Lung microvascular endothelial cell (primary cell): ENCODE data around the gene POLR3H. TPM values are rescaled to one million over a fixed set of nuclear protein-coding genes. Genes with fewer than 3 reads are reported as not detected.
"Not testable (repeated sequence)": the region's sequence is repeated elsewhere in the genome, so short reads cannot be mapped to it uniquely, and the experiment has no call there.

Source experiments
- DNase-seq, 2 donors: peaks; one replicate each; pipeline versions ENCODE4 v3.0.0 to v3.0.0-alpha.2; 2010; ENCODE audit warnings: low read depth in 2 of 2
- total RNA-seq: library from RNA; depleted of rRNA; stranded (reverse); fragments of >200 nt; gene quantifications from 2 replicates; pipeline ENCODE4 v1.2.1, GENCODE V29; 2014

Gene POLR3H
- total RNA-seq, 1 donor from 2014 or later: 9.3 TPM

DNA sequence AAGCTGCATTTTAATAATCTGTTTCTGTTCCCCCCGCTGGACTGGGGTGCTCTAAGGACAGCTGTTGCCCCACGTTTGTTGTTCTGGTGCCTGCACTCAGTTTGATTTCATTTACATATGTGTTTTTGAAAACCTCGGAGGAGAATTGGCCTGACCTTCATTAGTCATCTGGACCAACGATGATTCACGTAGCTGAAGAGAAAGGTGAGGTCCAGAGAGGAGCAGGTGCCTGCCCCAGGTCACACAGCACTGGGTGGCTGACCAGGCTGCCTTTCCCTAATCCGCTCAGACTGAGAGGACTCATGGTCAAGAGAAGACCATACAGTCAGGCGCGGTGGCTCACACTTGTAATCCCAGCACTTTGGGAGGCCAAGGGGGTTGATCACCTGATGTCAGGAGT lies 20.3 kb upstream of the POLR3H start:
- DNase-seq: no peak

DNA sequence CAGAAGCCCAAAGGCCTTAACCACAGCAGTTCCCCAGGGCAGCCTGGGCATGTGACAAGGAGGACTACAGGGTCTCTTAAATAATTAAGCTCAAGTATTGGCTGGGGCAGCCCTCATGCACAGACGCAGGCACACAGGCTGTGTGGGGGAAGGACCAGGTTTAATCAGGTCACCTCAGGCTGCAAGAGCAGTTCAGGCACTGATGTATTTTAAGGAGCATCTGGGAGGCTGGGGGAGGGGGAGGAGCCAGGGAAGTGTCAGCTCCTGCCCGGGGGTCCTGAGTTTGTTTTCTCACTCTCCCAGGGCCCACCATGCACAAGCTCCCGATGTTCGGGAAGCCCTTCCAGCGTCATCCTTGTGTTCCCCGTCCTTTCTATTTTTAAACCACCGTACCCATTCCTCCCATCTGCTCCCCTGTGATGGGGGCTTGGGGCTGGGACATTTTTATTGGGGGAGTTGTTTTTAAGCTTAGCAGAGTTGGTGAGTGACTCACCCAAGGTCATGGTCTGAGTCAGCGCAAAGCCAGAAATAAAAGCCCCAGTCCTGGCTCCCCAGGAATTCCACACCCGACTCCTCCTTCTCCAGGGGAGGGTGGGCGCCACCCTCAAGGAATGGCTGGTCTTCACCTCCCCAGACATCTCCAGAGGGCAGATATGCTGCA lies 18.9 kb upstream of the POLR3H start:
- peak in 1 of 2 donors; percentile 57 for DNase-seq

DNA sequence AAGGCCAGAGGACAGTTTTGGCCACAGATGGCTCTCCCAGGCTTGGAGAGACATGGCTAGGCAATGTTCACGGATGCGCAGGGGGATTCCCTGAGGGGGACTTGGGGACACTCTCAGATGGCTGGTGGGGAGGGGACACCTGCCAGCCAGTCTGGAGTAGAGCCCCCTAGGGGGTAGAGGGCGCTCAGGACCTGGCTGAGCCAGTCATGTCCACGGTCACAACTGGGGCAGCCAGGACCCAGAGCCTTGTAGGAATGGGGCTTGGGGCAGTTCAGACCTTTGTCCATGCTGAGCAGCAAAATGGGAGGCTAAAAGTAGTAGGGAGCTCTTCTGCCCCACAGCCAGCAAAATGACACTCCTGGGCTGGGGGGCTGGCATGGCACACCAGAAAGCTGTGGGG lies 18.2 kb upstream of the POLR3H start:
- no peak for DNase-seq

DNA sequence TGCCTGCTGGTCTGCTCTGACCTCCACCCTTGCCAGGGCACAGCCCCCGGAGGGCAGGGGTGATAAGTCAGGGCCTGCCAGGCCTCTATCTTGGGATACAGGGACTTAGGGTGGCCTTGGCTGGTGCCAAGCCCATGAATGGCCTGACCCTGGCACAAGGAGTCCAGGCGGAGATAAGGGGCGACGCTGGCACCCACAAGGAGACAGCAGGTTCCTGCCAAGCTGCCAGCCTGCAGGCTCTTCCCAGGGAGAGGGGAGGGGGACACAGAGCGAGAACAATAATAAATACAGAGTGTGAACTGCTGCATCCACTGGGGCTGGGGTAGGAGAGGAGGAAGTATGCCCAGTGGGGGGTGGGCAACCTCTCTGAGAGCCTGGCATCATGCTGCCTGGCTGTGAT lies 17.5 kb upstream of the POLR3H start:
- no peak for DNase-seq

DNA sequence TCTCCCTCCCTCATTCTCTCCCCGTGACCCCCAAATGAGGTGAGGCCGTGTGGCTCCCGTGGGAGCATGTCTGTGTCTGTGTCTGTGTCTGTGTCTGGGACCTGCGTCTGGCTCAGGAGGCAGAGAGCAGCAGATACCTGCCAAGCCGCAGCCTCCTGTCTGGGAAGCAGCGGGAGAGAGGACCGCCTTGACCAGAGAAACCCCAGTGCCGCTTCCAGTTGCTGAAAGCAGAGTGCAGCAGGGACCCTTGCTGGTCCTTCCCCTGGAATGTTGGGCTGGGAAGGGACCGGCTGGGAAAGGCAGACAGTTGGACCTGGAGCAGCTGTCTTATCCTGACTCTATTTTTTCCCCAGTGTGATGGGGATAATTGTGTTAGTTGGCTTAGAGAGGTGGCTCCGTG lies 17.1 kb upstream of the POLR3H start:
- no peak for DNase-seq

DNA sequence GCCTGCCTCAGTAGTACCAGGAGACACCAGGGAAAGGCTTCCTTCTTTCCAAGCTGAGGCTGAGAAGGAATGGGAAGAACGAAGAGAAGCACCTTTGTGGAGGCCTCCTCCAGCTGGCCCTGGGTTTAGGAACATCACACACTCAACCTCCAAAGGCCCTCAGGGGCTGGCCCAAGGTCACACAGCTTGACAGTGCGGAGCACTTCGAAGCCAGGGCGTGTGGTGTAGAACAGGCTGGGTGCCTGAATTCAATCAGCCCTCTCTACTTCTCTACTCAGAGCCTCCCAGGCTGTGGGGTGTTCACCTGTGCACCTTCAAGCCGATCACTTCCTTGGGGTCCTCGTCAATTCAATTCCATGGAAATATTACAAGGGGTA lies 15.8 kb upstream of the POLR3H start:
- DNase-seq: no peak

DNA sequence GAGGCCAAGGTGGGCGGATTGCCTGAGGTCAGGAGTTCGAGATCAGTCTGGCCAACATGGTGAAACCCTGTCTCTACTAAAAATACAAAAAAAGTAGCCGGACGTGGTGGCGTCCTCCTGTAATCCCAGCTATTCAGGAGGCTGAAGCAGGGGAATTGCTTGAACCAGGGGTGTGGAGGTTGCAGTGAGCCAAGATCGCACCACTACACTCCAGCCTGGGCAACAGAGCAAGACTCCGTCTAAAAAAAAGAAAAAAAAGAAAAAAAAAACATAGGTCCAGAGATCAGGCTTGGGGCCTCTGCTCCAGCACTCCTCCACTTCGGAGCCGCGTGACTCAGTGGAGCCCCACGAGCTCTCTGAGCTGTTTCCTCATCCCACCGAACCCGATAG lies 14.0 kb upstream of the POLR3H start:
- DNase-seq: not testable (repeated sequence)

DNA sequence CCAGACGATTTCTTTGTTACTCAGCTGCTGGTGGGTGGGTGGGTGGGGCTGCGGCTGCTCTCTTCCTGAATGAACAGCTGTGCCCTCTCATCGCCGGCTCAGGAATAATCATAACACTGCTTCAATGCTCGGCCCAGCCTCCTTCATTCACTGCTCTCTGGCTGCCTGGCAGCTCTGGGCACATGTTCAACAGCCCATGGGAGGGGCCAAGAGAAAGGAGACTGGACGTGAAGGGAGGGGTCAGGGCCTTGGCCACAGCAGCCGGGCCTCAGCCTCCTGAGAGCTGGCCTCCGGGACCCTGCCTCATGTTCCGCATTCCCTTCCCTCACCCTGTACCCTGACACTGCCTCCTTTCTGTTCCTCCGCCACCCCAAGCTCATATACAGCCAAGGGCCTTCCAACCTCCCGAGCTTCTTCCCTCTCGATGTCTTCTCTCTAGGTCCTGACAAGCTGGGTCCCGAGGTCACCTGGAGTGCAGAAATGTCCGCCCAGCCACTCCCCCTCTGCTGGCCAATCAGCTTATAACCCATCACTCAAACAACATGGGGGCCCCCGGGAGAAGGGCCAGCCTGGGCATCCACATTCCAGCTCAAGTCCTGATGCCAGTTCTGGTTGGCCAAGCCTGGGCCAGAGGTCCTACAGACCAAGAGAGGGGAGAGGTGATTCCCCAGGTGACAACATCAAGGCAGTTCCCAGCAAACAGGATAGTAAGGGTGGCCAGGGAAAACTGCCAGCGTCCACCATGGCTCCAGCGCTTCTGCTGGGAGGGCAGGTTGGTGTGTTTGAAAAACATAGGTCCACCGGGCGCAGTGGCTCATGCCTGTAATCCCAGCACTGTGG lies 13.4 kb upstream of the POLR3H start:
- DNase-seq: peak in 1 of 2 donors; percentile 70

DNA sequence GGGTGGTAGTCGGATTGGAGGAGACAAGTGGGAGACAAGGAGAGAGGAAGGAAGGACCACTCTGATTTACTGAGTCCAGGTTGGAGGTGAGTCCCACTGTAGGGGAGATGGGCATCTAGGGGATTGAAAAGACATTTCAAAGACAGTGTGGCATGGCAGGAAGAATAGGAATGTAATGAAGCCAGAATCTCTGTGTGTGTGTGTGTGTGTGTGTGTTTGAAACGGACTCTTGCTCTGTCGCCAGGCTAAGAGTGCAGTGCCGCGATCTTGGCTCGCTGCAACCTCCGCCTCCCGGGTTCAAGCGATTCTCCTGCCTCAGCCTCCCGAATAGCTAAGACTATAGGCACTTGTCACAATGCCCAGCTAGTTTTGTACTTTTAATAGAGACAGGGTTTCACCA lies 12.3 kb upstream of the POLR3H start:
- no peak for DNase-seq

DNA sequence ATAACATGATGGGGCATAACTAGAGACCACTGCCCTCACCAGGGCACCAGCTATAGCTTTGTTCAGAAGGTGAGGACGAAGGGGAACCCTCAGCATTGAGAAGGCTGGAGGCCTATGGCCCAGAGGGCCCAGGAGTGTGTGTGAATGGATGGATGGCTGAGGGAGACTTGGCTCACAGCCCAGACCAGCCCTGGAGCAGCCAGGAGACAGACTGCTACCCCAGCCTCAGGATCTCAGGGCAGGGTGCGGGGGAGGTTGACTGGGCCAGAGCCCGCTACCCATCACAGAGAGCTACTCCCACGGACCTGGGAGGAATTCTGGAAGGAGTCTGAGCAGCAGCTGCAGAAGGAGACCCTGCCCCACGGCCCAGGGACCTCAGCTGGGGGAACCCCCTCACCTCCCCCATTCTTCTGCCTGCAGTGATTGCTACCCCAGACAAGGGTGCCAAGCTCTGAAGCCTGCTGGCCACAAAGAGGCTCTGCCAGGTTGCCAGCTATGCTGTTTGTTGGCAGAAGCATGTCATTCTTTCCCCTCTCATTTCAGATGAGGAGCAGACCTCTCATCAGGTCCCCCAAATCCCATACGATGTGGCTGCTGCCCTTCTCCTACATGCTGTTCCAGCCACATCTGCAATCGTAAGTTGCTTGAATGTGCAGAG lies 11.2 kb upstream of the POLR3H start:
- DNase-seq: no peak

DNA sequence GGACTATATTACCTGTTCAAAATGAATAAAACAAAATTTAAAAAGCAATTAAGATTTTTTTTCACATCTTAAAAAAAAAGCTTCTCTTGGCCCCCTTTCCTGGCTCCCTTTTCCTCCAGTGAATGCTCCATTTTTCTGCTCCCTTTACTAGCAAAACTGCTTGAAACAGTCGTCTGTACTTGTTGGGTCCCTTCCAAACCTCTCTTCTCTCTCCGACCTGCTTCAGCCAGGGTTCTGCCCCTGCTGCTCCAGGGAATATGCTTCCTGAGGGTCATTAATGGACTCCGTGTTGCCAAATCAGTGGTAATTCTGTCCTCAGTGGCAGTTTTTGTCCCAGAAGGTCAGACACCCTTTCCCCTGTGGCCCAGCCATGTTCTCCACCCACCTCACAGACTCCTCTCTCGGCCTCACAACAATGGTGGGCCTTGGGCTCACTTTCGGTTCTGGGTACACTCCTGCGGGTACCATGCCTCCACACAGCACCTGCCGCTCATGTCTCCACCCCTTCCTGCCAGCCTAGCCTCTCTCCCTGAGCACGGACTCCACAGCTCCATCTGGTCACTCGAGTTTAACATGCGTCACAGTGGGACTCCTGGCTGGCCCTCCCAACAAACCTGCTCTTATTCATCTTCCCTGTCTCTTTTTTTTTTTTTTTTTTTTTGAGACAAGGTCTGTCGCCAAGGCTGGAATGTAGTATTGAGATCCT lies 7.8 kb upstream of the POLR3H start:
- no peak for DNase-seq

DNA sequence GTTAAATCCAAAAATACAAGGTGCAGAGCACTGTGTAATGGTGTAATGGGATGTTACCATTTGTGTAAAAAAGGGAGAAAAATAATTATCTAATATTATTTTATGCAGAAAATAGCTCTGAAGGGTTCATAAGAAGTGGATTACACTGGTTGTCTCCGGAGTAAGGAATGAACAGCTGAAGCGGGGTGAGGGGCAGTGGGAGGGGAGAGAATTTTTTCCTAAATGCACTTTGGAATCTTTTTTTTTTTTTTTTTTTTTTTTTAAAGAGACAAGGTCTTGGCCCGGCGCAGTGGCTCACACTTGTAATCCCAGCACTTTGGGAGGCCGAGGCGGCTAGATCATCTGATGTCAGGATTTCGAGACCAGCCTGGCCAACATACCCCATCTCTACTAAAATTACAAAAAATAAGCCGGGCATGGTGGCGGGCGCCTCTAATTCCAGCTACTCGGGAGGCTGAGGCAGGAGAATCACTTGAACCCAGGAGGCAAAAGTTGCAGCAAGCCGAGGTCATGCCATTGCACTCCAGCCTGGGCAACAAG lies 6.8 kb upstream of the POLR3H start:
- no peak for DNase-seq

DNA sequence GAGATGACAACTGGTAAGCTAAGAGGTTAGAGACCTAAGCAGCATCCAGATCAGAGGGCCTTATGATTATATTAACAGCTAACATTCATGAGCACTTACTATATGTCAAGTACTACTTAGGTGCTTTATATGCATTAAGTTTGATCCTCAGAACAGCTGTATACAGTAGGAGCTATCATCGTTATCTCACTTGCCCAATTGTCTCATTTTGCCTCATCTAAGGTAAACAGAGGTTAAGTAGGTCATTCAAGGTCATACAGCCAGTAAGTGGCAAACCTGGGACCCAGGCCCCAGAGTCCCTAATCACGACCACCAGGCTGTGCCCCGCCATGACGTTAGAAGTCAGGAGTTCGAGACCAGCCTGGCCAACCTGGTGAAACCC lies 4.6 kb upstream of the POLR3H start:
- no peak for DNase-seq

DNA sequence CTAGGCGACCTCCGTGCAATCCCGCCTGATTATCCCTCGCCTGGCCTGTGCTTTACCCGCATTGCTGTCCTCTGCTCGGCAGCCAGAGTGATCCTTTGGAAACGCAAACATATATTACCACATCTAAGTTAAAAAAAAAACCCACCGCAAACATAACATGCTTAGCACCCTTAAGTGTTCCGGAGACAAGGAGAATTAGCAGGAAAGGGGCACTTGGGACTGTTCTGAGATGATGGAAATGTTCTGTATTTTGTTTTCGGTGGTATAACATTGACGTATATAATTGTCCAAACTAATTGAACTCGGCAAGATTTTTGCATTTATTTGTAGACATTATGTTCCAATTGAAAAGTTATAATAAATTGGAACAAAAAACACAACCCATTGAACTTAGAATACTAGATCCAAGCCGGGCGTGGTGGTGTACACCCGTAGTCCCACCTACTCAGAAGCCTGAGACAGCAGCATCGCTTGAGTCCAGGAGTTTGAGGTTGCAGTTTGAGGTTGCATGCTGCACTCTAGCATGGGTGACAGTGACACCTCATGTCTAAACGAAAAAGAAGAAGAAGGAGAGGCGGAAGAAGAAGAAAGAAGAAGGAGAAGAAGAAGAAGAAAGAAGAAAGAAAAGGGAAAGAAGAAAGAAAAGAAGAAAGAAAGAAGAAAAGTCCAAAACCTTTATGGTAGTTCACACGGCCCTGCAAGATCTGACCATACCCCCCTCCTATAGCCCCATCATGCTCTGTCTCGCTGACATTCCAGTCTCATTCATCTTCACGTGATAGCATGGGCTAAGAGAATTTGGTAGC lies 604 bp upstream of the POLR3H start:
- DNase-seq: no peak

DNA sequence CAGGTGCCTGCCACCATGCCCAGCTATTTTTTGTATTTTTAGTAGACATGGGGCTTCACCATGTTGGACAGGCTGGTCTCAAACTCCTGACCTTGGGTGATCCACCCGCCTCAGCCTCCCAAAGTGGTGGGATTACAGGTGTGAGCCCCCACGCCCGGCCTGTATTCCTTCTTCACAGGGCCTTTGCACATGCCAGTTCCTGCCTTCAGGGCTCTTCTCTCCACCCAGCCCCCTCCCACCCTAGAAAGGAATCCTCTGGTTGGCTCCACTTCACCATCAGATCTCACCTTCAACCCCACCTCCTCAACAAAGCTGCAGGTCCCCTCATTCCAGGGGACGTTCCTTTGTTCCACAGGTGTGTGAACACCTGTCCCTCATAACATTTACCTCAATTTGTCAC lies 2.0 kb downstream of the POLR3H start:
- DNase-seq: no peak

DNA sequence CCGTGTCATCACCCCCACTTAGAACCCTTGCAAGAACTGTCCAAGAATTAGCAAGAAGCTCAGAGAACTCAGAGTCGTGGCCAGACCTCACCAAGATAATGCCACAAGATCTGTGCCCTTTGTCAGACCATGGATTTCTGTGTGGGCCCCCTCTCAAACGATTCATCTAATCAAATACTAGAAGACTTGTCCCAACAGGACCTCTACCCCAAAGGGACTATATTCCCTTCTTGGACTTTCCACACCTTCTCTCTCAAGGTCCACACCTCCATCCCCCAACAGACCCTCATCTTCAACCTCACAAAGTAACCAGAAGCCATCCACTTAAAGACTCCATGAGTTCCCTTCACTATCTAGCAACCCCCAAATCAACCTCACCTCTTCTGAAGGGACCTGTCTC lies 2.8 kb downstream of the POLR3H start:
- DNase-seq: no peak

DNA sequence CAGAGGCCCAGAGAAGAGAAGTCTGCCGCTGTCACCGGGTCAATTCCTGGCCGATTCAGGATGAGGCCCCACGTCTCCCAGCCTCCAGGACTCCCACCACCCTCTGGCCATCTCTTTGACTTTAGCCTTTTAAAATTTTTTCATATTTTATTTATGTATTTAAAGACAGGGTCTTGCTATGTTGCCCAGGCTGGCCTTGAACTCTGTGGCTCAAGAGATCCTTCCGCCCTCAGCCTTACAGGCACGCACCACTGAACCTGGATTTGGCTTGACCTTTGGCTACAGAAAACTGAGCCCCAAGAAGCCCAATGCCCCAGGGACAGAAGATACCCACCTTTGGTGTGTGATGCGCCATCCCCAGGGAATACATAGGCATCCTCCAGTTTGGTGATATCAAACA lies 3.9 kb downstream of the POLR3H start:
- no peak for DNase-seq

DNA sequence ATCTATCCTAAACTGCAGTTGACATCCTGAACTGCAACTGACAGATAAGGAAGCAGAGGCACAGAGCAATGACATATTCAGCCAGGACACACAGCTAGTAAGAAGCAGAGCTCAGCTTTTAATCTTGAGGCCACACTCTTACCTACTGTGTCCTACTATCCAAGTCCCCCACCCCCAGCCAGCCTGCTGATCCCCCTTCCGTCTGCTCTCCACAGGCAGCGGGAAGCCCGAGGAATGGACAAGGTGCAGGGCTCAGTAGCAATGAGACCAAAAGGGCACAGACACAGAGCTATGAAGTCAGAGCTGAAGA lies 4.3 kb downstream of the POLR3H start:
- DNase-seq: no peak

DNA sequence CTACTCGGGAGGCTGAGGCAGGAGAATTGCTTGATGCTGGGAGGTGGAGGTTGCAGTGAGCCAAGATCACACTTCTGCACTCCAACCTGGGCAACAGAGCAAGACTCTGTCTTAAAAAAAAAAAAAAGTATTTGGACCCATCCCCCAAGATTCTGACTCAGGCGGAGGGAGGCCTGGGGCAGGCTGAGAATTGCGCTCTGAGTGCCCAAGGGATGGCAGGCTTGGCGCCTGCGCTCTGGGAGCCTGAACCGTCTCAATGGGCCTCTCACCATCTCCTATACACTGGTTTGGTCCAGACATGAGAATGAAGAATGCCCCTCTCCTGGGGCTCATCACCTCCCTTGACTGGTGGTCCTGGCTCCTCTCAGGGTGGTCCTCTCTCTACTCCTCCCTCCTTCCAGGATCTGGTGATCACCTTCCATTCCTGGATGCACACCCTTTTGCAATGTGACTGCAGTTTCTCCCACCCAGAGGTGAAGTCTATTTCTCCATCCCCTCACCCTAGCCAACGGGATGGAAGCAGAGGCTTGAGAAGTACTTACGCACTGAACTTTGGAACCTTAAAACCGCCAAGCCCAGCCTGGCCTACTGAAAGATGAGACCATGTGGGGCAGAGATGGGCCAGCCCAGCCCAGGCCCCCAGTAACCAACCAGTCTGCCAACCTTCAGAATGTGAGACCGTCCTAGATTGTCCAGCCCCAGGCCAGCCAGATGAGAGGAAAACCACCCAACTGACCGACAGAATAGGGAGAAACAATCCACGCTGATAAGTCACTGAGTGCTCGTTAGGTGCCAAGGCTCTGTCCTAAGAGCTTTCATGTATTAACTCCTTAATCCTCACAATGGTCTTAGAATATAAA lies 4.9 kb downstream of the POLR3H start:
- DNase-seq: no peak

DNA sequence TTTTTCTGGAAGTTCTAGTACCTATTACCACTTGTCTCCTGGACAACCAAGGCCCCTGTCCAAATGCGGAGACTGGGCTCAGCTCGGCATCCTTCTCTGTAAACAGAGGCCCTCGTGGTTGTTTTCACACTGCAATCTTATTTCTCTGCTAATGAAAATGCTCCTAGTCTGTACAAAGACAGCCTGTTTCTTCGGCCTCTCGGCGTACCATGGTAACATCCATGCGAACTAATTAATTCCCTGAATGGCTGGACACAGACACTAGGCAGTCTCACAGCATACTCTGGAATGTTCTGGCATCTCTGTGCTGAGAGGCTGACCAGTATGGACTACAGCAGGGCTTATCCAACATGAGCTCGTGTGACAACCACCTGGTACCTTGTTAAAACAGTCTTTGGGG lies 5.7 kb downstream of the POLR3H start:
- no peak for DNase-seq
